Activated CD8-positive, alpha-beta memory T cell treated with anti-CD3 and anti-CD28 coated beads, Interleukin-2, amount 50 U/mL, for 24 hours (primary cell): ENCODE results near the gene FOXD2.
"Not testable (repeated sequence)": the region's sequence is repeated elsewhere in the genome, so short reads cannot be mapped to it uniquely, and the experiment has no call there.

ENCODE experiments used
- DNase-seq: peaks from one replicate; pipeline ENCODE4 v3.0.0-alpha.2; 2020; ENCODE audit errors: extremely low read depth

Gene FOXD2

DNA sequence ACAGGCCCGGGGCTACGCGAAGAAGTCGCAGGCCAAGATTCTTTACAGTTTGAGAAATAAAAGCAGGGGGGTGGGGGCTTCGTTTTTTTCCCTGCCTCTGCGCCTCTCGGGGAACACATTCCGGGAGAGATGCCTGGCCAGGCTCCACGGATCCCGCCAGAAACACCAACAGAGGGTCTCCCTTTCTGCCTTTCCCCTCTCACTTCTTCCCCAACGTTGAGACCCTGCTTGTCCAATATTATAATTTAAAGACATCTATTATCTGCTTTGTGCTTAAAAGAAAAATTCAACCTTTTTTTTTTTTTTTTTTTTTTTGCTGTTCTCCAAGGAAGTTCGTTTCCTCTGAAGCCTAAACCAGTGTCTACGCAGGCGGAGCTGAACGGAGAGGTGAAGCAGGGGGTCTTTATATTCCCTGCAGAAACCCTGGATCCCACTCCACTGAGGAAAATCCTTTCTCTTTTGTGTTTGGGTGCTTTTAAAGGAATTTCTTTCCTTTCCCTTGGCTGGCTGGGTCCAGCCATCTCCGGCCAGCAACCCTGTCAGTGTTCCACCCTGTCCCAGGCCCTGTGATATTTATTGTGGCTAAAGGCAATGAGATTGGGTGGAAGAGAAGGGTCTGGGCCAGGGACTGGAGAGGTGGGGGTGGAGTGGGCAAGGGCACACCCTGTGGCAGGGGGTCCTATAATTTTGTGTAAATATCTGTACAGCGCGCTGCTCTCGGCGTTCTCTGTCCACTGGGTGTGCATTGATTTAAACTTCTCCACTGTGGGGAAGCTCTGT, 2.2 kb downstream of the FOXD2 start:
- DNase-seq, result no peak

DNA sequence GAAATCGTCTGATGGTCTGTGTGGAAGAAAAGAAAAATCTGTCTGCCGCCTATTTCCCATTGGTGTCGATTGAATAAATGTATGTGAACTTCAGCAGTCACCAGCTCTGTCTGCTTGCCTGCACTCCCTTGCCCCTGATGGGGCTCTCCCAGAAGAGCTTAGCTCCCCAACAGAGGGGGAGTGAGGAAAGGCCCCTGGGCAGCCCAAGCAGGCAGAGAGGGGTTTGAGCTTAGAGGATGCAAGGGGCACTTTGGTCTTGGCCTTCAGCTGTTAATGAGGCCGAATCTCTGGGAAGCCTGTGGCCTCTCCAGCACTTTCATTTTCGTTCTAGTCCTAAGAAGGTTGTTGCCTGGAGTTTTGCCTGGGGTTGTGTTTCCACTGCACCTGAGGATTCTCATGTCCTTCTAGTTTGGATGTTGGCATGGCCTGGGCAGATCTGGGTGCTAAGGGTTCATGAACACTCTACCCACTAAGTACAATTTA, 2.8 kb downstream of the FOXD2 start:
- DNase-seq, result no peak

DNA sequence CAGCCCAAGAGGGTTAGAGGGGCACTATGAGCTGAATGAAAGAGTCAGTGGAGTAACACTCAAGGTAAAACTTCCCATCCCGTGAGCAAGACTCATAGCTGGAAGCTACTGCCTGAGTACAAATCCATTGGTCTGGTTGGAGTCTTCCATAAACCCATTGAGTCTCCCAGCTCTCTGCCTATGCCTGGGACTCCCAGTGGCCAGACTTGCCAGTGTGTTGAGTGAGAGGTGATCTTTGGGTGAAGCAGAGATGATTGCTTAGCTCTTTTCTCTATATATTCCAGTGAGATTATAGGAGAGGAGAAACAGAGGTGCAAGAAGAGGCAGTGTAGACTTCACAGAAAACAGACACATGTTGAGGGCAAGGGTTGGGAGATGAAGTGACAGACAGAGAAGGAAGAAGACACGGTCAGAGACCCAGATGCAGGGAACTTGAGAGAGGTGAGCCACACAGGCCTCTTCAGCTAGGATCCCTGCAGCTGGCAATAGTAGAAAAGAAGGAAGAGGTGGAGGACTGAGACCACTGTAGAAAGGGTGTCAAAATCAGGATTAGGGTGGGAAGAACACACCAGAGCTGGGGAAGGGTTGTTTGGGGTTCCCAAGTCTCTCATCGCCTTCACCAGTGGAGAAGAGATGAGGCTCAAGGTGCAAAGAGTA, 3.7 kb downstream of the FOXD2 start:
- no peak for DNase-seq

DNA sequence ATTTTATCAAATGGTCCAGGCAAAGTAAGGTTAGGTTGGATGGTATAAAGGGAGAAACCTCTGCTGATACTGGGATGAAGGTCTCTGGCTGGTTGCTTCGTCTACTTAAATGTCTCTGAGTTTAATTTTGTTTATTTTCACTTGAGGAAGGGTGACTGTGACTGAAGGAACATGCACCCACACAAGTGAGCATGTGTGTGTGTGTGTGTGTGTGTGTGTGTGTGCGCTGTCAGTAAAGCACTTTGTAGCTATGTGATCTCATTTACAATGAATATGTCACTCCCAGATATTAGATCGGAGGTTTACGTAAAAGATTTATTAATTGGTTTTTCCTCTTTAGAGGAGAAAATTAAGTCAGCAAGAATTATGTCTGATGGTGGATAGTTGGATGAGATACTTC, 4.4 kb downstream of the FOXD2 start:
- DNase-seq, result no peak

DNA sequence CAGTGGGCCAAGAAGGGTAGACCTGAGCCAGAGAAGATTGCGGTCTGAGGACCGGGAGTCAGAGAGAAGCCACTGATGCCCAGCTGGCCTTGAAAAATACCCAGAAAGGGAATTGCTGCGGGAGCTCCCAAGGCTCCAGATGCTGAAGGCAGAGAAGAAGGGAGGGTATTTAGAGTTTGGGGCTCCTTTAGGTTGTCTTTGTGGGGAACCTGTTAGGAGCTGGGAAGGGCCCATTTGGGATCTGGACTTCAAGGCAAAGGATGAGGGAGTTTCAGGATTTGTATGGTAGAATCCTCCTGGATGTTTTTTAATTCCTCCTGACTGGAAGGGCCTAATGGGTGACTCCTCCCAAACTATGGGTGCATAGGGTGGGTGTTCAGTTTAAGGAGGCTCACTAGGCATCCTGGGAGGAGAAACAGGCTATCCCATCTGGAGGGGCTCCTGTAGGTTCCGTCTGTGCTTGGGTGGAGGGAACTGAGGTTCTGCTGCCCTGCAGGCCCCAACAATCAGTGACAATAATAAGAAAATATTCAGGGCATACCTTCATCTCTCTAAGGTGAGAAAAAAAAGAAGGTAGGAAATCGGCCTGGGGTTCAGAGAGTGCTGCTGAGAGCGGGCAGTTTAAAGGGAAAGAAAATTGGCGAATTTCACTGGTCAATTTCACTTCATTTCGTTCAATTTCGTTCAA, 5.1 kb downstream of the FOXD2 start:
- DNase-seq, result no peak

DNA sequence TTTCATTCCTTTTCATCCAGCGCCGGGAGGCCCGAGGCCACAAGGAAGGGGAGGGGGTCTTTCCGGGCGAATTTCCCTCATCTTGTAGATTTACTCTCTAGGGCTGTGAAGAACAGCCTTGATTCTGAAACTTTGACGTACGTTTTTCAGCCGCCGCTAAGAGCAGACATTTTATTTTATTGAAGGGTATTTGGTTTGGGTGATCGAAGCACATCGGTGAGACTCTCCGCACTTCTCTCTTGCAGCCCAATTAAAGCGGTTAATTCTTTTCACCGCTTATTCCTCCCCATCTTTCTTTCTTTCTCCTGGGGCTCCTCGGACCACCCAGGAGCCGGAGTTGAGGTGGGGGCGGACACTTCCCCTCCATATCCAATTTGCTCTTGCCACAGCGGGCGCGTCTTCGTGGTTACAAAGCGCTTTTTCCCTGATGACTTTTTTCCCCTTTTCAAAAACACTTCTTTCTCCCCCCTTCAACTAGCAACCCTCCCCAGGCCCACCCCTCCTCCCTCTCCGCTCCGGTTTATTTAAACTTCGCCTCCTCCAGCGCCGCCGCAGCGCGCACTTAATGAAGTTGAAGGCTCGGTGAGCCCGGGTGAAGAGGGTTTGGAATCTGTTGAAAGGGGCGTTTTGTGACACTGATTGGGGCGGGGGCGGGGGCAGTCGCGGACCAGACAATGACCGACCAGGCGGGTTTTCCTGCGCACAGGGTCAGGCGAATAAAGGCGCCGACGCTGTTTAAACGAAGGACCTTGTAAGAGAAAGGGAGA, 5.9 kb downstream of the FOXD2 start:
- DNase-seq, result no peak

DNA sequence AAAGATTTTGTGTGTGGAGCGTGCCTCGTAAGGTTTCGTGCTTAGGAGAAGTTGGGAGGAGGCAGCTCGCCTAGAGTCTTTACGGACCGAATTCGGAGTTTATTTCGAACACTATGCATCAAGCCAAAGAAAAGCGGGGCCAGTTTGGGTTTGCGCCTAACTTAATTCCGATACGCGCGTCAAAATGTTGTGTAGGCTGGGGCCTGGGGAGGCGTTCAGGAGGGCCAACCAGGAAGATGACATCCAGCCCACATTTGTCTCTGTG, 6.4 kb downstream of the FOXD2 start:
- DNase-seq, result no peak

DNA sequence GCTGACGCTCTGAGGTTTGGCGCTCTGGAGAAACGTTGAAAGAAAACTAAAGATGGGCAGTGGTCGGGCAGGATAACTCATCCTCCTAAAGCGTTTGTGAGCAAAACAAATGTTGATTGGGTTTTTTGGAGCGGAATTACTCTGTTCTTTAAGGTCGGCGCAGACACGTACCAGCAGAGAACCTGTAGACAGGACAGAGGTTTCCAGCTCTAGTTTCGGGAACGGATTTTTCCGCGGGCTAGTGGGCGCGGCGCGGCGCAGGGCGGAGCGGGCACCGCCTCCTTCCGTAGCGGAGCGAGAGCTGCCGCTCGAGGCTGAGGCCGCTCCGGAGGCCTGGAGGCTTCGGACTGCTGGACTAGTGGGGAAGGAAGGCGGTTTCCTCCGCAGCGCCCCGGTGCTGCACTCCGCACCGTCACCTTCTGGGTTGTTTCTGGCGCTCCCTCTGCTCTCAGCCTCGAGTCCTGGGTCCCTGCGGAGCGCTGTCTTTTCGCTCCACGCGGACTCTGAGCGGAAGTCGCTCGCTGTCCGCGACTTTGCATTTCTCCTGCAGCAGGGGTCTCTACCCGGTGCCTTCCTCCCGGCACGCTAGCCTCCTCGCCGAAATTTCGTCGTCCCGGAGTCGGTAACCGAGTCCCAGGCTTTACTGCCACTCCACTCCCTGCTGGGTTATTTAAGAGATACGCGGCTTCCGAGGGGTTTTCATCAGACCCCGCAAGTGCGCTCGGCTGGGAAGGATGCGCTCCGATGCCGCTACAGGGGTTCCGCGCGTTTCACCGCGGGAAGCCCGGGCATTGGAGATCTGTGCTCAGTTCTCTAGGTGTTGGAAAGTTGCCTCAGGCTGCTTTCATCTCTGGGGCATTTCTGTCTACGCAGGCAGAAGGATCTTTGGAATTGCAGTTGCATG, 7.0 kb downstream of the FOXD2 start:
- no peak for DNase-seq

DNA sequence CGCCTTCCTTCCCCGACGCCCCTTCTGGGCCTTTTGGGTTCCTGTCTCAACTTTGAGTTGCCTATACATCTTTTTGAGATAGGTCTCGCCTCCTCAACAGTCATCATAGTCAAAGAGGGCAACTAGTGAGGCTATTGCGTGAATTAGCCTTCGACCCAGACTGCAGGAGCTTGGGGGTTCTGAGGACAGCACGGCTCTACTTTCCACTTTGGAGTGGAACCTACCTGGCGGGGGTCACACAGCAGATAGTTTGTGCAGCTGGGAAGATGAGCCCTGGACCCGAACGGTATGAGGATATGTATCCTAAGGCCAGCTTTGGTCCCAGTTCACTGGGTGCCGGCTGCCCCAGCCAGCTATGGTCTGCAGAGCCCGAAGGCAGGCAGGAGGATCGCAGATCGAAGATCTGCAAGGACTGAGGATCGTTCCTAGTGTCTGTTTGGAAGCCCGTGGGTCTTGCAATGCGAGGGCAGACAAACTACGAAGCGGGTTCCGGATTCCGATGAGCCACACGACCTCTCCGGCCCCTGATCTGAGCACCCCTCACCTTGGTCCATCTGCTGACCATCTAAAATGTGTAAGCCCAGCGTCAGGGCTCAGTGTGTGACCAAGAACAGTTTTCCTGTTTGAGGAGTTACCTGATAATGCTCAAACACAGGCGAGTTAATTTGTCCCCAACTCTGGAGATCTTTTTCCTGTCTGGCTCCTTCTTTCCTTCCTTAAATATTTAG, 8.1 kb downstream of the FOXD2 start:
- no peak for DNase-seq

DNA sequence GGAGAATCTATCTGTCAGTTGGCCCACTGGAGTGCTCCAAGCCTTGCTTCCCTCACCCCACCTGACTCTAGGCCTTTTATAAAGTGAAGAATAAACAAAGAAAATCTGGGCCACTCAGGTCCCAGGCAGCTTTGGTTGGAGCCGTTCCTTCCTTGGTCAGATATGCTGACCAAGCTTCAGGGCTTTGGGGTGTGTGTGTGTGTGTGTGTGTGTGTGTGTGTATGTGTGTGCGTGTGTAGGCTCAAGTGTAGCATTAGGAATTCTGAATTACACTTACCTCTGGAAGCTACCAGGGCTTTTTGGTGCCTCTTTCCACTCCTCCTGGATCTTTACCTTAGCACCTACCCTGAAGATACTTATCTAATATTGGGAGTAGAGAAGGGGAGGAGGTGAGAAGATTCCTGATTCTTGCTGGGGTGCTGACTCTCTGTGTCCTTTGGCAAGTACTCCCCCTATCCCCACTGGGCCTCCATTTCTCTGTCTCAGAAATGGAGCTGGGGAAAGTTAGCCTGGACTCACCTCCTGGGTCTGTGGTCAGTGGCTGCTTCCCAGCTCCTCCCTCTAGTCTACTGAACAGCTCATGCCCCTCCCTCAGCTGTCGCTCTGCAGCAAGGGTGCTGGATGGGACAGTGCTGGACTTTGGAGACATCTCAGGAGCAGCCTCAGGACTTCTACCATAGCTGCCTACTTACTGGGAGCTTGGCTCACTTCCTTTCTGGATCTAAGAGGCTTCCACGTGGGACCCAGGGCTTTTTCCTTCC, 10.8 kb downstream of the FOXD2 start:
- no peak for DNase-seq

DNA sequence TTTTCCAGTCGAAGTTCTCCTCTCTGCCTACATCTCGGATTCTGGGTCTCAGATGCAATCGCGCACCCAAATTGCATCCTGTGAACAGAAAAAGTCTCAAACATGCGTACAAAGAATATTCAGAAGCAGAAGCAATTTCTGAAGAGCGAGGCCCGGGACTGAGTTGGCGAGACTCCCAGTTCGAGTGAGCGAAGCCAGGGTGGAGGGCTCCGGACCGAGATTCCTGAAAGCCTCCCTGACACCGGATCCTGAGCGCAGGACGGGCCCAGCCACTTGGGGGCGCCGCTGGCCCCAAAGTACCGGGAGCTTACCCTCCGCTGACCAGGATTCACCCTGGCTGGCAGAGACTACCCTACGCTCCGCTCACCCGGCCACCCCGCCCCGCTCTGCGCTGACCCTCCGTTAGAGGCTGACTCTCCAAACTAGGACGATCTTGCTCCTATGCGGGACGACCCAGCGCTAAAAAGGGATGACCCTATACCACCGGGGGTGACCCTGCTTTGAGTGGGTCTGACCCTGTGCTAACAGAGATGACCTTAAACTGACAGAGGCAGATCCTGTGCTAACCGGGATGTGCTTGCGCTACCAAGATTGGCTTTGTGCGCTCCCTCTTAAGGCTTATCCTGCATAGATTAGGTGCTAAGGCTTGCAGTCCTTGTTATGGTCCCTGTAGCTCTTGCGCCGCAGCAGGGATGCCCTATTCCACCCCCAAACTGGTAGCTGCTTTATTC, 12.1 kb downstream of the FOXD2 start:
- no peak for DNase-seq

DNA sequence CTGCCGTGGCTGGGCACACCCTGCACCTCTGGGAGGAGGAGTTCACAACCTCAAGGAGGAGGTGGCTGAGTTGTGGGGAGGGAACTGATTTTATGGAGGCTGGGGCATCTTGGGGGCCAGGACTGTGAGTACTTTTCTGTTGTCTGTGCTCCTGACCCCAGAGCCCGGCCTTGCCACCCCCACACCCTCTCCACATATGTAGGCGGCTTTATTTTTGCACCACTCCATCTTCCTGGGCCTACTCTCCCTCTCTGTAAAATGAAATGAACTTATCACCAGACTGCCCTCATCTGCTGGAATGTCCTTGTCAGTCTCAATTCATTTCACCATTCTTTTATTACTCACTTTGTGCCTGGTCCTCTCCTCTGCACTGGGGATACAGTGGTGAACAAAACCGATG, 12.8 kb downstream of the FOXD2 start:
- no peak for DNase-seq

DNA sequence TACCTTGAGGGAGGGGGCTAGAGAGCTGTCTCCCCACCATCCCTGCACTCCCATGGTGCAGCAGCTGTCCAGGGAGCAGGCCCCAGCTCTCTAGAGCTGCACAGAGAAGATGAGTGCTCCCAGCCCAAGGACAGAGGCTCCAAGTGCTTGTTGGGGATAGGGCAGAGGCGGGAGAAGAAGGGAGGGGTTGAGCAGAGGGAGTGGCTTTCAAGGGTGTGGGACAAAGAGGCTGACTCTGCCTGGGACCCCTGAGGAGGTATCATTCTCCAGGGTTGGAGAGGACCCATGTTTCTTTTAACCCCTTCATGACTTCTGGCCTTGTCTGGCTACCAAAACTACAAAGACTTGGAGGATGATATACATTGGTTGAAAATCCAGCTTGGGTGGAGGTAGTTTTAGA, 14.6 kb downstream of the FOXD2 start:
- no peak for DNase-seq

DNA sequence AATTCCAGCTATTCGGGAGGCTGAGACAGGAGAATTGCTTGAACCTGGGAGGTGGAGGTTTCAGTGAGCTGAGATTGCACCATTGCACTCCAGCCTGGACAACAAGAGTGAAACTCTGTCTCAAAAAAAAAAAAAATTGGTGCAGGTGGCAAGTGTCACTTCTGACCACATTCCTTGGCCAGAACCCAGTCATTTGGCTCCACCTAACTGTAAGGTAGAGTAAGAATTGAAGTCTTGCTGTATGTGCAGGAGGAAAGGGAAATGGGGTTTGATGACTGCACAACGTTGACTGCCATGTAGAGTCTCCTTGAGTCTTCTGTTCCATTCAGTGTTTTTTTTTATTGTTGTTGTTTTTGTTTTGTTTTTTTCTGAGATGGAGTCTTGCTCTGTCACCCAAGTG, 16.1 kb downstream of the FOXD2 start:
- not testable (repeated sequence) for DNase-seq

DNA sequence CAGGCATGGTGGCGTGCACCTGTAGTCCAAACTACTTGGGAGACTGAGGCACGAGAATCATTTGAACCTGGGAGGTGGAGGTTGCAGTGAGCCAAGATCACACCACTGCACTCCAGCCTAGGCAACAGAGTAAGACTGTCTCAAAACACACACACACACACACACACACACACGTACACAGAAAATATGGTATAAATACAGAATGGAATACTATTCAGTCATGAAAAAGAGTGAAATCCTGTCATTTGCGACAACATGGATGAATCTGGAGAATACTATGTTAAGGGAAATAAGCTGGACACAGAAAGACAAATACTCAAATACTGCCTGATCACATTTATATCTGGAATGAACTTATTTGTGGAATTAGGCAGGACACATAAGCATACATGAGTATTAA, 18.4 kb downstream of the FOXD2 start:
- DNase-seq, result no peak

DNA sequence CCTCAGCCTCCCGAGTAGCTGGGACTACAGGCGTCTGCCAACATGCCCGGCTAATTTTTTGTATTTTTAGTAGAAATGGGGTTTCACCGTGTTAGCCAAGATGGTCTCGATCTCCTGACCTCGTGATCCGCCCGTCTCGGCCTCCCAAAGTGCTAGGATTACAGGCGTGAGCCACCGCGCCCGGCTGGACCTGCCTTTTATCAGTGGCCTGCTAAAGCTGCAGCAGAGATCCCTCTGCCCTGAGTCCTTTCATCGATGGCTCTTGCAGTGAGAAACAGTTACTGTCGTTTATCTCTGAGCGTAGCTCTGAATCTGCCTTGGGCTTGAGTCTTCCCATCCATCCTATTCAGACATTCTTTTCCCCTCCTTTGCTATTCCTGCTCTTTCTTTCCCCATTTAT, 19.7 kb downstream of the FOXD2 start:
- DNase-seq, result not testable (repeated sequence)

DNA sequence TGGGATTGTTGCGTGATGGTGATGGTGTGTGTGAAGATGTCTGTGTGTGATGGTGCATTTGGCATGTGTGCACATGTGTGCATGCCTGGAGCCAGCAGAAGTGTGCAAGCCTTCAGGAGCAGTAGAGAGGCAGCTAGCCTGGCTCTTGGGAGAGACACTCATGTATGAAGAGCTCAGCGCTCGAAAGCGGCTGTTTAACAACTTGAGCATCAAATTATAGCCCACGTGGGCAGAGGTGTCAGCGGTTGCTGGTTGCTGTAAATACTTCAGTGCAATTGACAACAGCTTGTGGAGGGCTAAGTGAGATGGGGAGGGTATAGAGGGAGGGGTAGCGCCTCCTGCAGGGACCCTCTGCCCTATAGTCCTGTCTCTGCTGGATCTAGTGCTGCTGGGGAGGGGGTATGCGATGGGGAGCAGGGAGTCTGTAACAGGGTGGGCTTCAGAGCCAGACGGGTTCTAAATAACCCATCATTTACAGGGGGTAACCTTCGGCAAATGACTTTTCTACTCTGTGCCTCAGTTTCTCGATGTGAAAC, 21.5 kb downstream of the FOXD2 start:
- DNase-seq, result no peak

DNA sequence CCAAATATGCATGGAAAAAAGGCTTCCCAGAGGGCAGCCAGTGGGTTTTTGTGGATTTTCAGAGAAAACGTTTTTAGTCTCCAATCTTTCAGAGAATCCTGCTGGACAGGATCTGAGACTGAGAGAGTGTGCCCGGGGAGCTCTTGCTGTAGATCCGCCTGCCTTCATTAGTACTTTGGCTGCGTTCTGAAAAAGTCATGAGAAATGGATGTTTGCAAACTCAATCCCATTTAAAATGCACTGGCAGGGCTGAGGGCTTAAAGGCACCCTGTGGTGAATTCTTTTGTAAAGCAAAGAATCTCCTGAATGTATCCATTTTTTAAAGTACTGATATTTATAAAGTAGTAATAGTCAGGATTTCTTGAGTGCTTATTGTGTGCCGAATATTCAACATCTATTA, 22.2 kb downstream of the FOXD2 start:
- DNase-seq, result no peak

DNA sequence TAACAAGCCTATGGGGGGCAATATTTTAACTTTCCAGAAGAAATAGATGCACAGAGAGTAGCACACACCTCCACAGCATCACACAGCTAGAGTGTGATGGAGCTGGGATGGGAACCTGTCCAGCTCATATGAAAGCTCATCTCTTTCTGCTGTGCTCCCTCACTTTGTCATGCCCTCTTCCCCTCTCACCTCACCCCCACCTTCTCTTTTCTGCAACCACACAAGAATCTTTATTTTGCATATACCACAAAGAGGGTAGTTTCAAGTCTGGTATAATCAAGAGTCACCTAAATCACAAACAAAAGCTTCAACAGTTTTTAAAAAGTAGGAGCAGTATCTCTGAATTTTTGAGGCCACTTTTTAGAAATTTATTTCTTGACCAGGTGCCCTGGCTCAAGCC, 22.6 kb downstream of the FOXD2 start:
- DNase-seq, result no peak
